ENCODE measurements around the gene CCL8.

Gene CCL8

DNA sequence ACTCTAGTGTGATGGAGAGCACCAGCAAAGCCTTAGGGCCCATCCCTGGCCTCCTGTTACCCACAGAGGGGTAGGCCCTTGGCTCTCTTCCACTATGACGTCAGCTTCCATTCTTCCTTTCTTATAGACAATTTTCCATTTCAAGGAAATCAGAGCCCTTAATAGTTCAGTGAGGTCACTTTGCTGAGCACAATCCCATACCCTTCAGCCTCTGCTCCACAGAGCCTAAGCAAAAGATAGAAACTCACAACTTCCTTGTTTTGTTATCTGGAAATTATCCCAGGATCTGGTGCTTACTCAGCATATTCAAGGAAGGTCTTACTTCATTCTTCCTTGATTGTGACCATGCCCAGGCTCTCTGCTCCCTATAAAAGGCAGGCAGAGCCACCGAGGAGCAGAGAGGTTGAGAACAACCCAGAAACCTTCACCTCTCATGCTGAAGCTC is at the start of gene CCL8:
CCL8 (plus strand) TSS at position 397 of the 445 bp plus-strand sequence. CDS start 67 bp downstream, outside the sequence.
- DNase-seq (no peak), ATAC-seq (ENCODE audit: insufficient read depth, low read depth) (no peak)
- no peak within 1 kb of the TSS for H3K27ac ChIP-seq (ENCODE audit: low read length)
- H3K9ac ChIP-seq (ENCODE audit: low read depth, low read length): no peak within 1 kb of the TSS
- no peaks in the 10 kb centered on the region for H3K4me1 ChIP-seq (ENCODE audit: insufficient read depth, low read length)
- TF ChIP-seq CTCF (IDR thresholded peaks at IDR 0.05; ENCODE audit: borderline replicate concordance, extremely low read depth, low read length, poor library complexity, severe bottlenecking): no peak
- no peak for TF ChIP-seq EZH2 (IDR thresholded peaks at IDR 0.05; ENCODE audit: borderline replicate concordance, low read depth, low read length, severe bottlenecking)
- H3K4me2 ChIP-seq (ENCODE audit: insufficient read depth, low read length): no peak within 1 kb of the TSS
- no peaks in the 10 kb centered on the region for H3K36me3 ChIP-seq (ENCODE audit: insufficient read depth, low read length)
- H2AFZ ChIP-seq (ENCODE audit: low read depth, low read length): no peak within 1 kb of the TSS
- H3K27me3 ChIP-seq (ENCODE audit: insufficient read depth, low read length, poor library complexity): peaks cover 9% of the 10 kb centered on the region
- no peaks in the 10 kb centered on the region for H3K79me2 ChIP-seq (ENCODE audit: insufficient read depth, low read length)
- H3K9me3 ChIP-seq (ENCODE audit: insufficient read depth, low read length, severe bottlenecking): no peaks in the 10 kb centered on the region
- no peak within 1 kb of the TSS for H3K4me3 ChIP-seq (ENCODE audit: low read depth in 1 of 2, low read length in 2 of 2)
- no peaks in the 10 kb centered on the region for H4K20me1 ChIP-seq (ENCODE audit: insufficient read depth, low read length)

DNA sequence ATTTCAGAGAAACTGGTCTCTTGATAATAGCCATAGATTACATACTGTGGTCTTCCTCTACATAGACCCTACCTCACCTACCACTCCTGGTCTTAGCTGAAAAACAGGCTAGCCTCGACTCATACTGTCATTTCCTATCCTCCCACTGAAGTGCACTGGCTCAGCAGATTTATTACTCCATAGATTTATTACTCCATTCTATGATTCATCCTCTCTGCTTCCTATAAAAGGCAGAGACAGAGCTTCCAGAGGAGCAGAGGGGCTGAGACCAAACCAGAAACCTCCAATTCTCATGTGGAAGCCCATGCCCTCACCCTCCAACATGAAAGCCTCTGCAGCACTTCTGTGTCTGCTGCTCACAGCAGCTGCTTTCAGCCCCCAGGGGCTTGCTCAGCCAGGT is 49.3 kb upstream of the CCL8 start, which contains the start of gene CCL7:
CCL7 (plus strand) TSS at position 253 of the 400 bp plus-strand sequence; CDS start at position 323, 70 bp downstream.
- no peaks in the 10 kb centered on the region for H3K4me1 ChIP-seq (ENCODE audit: insufficient read depth, low read length)
- ATAC-seq (ENCODE audit: insufficient read depth, low read depth) (no peak), DNase-seq (no peak)
- H3K27ac ChIP-seq (ENCODE audit: low read length): no peak within 1 kb of the TSS
- no peaks in the 10 kb centered on the region for H3K36me3 ChIP-seq (ENCODE audit: insufficient read depth, low read length)
- no peak within 1 kb of the TSS for H3K4me2 ChIP-seq (ENCODE audit: insufficient read depth, low read length)
- peaks cover 6% of the 10 kb centered on the region for H3K27me3 ChIP-seq (ENCODE audit: insufficient read depth, low read length, poor library complexity)
- H3K9ac ChIP-seq (ENCODE audit: low read depth, low read length): no peak within 1 kb of the TSS
- H4K20me1 ChIP-seq (ENCODE audit: insufficient read depth, low read length): no peaks in the 10 kb centered on the region
- H3K9me3 ChIP-seq (ENCODE audit: insufficient read depth, low read length, severe bottlenecking): no peaks in the 10 kb centered on the region
- H2AFZ ChIP-seq (ENCODE audit: low read depth, low read length): no peak within 1 kb of the TSS
- no peak within 1 kb of the TSS for H3K4me3 ChIP-seq (ENCODE audit: low read depth in 1 of 2, low read length in 2 of 2)
- TF ChIP-seq EZH2 (IDR thresholded peaks at IDR 0.05; ENCODE audit: borderline replicate concordance, low read depth, low read length, severe bottlenecking): no peak
- no peak for TF ChIP-seq CTCF (IDR thresholded peaks at IDR 0.05; ENCODE audit: borderline replicate concordance, extremely low read depth, low read length, poor library complexity, severe bottlenecking)
- H3K79me2 ChIP-seq (ENCODE audit: insufficient read depth, low read length): no peaks in the 10 kb centered on the region

DNA sequence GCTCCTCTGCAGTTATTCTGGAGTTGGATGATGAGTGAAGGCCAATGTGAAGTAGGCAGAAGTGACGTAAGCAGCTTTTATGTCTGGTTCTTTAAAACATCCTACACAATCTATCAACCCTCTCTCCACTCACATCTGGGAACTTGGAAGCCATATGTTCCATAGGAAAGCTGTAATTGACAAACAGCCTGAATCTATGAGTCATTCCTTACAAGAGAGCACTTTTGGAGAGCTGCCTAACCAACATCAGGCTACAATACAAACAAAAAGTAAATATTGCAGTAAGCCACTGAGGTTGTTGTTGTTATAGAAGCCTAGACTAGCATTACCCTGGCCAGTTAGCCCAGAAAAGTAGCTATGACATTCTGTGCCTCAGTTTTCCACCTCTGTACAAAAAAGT is 43.4 kb upstream of the CCL8 start:
- no peak overlapping the region for H3K27ac ChIP-seq (ENCODE audit: low read length)
- no peaks in the 10 kb centered on the region for H4K20me1 ChIP-seq (ENCODE audit: insufficient read depth, low read length)
- H2AFZ ChIP-seq (ENCODE audit: low read depth, low read length): no peak overlapping the region
- no peak for DNase-seq
- TF ChIP-seq EZH2 (IDR thresholded peaks at IDR 0.05; ENCODE audit: borderline replicate concordance, low read depth, low read length, severe bottlenecking): no peak
- no peak for TF ChIP-seq CTCF (IDR thresholded peaks at IDR 0.05; ENCODE audit: borderline replicate concordance, extremely low read depth, low read length, poor library complexity, severe bottlenecking)
- H3K9ac ChIP-seq (ENCODE audit: low read depth, low read length): no peak overlapping the region
- H3K4me1 ChIP-seq (ENCODE audit: insufficient read depth, low read length): no peaks in the 10 kb centered on the region
- no peaks in the 10 kb centered on the region for H3K9me3 ChIP-seq (ENCODE audit: insufficient read depth, low read length, severe bottlenecking)
- no peak overlapping the region for H3K4me2 ChIP-seq (ENCODE audit: insufficient read depth, low read length)
- no peak for ATAC-seq (ENCODE audit: insufficient read depth, low read depth)
- no peaks in the 10 kb centered on the region for H3K79me2 ChIP-seq (ENCODE audit: insufficient read depth, low read length)
- peaks cover 3% of the 10 kb centered on the region for H3K27me3 ChIP-seq (ENCODE audit: insufficient read depth, low read length, poor library complexity)
- no peaks in the 10 kb centered on the region for H3K36me3 ChIP-seq (ENCODE audit: insufficient read depth, low read length)
- no peak overlapping the region for H3K4me3 ChIP-seq (ENCODE audit: low read depth in 1 of 2, low read length in 2 of 2)

- no peaks in the 10 kb centered on the region for H3K79me2 ChIP-seq (ENCODE audit: insufficient read depth, low read length)
- no peak for ATAC-seq (ENCODE audit: insufficient read depth, low read depth)
- TF ChIP-seq EZH2 (IDR thresholded peaks at IDR 0.05; ENCODE audit: borderline replicate concordance, low read depth, low read length, severe bottlenecking) (no peak), CTCF (IDR thresholded peaks at IDR 0.05; ENCODE audit: borderline replicate concordance, extremely low read depth, low read length, poor library complexity, severe bottlenecking) (no peak)
Observed at GRCh38 chr17:34276826-34277225, 42.4 kb upstream of the CCL8 start.

More at GRCh38 chr17:34276826-34277225, 42.4 kb upstream of the CCL8 start:
- H3K9ac ChIP-seq (ENCODE audit: low read depth, low read length): no peak overlapping the region
- no peaks in the 10 kb centered on the region for H3K36me3 ChIP-seq (ENCODE audit: insufficient read depth, low read length)
- H3K4me3 ChIP-seq (ENCODE audit: low read depth in 1 of 2, low read length in 2 of 2): no peak overlapping the region
- H2AFZ ChIP-seq (ENCODE audit: low read depth, low read length): no peak overlapping the region
- no peak overlapping the region for H3K4me2 ChIP-seq (ENCODE audit: insufficient read depth, low read length)
- no peak overlapping the region for H3K27ac ChIP-seq (ENCODE audit: low read length)
- H4K20me1 ChIP-seq (ENCODE audit: insufficient read depth, low read length): no peaks in the 10 kb centered on the region
- no peaks in the 10 kb centered on the region for H3K9me3 ChIP-seq (ENCODE audit: insufficient read depth, low read length, severe bottlenecking)
- H3K27me3 ChIP-seq (ENCODE audit: insufficient read depth, low read length, poor library complexity): peaks cover 3% of the 10 kb centered on the region
- no peak for DNase-seq
- H3K4me1 ChIP-seq (ENCODE audit: insufficient read depth, low read length): no peaks in the 10 kb centered on the region

Data from DND-41 (cell line).